Inflammatory macrophage (primary cell): ENCODE measurements around the gene LGR6.
"Not testable (repeated sequence)": the region's sequence is repeated elsewhere in the genome, so short reads cannot be mapped to it uniquely, and the experiment has no call there.

Experiments
- DNase-seq, 2 donors: peaks; one replicate each; pipeline ENCODE4 v3.0.0-alpha.2; 2020 to 2022

The LGR6 gene

GRCh38 chr1:202179828-202180750 lies 13.5 kb upstream of the LGR6 start:
- DNase-seq, result no peak

GRCh38 chr1:202180751-202181139 lies 12.9 kb upstream of the LGR6 start:
- not testable (repeated sequence) for DNase-seq

GRCh38 chr1:202181586-202181985 lies 12.0 kb upstream of the LGR6 start:
- DNase-seq, result no peak

- no peak for DNase-seq
Observed at GRCh38 chr1:202182040-202182877, 11.3 kb upstream of the LGR6 start.

GRCh38 chr1:202184750-202185460 lies 8.7 kb upstream of the LGR6 start:
- DNase-seq, result peak; percentile 80 to 85

DNA sequence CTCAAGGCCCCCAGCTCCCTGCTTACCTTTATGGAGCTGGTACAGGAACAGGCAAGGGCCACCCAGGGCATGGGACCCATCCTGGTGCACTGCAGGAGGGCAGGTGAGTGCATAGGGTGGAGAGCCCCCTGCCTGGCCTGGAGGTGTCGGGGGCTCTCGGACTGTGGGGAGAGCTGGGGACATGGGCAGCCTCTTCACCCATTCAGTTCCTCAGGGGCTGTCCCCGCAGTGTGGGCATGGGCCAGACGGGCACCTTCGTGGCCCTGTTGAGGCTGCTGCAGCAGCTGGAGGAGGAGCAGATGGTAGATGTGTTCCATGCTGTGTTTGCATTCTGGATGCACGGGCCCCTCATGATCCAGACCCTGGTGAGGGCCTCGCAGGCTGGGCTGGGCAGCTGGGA lies 7.3 kb upstream of the LGR6 start:
- no peak for DNase-seq

DNA sequence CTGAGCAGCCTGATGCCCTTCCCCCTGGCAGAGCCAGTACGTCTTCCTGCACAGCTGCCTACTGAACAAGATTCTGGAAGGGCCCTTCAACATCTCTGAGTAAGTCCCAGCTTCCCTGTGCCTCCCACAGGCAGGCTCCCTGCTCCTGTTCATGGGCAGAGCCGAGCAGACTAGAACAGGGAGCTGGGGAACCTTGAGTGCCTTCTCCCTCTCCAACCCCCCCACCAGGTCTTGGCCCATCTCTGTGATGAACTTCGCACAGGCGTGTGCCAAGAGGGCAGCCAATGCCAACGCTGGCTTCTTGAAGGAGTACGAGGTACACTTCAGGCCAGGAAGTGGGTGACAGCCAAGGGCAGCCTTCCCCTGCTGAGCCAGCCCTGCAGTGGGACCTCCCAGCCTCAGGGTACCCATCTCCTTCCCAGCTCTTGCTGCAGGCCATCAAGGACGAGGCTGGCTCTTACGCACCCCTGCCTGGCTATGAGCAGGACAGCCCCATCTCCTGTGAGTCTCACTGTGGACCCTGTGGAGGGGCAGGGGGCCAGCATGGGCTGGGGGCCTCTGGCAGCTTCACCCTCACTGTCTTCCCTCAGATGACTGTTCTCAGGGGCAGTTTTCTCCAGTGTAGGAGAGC lies 6.4 kb upstream of the LGR6 start:
- no peak for DNase-seq

- no peak for DNase-seq
Observed at GRCh38 chr1:202187697-202188407, 5.7 kb upstream of the LGR6 start.

GRCh38 chr1:202189001-202189790 lies 4.4 kb upstream of the LGR6 start:
- peak; percentile 57 to 73 for DNase-seq

GRCh38 chr1:202189918-202190715 lies 3.5 kb upstream of the LGR6 start:
- no peak for DNase-seq

- not testable (repeated sequence) for DNase-seq
Observed at GRCh38 chr1:202191391-202191790, 2.2 kb upstream of the LGR6 start.

DNA sequence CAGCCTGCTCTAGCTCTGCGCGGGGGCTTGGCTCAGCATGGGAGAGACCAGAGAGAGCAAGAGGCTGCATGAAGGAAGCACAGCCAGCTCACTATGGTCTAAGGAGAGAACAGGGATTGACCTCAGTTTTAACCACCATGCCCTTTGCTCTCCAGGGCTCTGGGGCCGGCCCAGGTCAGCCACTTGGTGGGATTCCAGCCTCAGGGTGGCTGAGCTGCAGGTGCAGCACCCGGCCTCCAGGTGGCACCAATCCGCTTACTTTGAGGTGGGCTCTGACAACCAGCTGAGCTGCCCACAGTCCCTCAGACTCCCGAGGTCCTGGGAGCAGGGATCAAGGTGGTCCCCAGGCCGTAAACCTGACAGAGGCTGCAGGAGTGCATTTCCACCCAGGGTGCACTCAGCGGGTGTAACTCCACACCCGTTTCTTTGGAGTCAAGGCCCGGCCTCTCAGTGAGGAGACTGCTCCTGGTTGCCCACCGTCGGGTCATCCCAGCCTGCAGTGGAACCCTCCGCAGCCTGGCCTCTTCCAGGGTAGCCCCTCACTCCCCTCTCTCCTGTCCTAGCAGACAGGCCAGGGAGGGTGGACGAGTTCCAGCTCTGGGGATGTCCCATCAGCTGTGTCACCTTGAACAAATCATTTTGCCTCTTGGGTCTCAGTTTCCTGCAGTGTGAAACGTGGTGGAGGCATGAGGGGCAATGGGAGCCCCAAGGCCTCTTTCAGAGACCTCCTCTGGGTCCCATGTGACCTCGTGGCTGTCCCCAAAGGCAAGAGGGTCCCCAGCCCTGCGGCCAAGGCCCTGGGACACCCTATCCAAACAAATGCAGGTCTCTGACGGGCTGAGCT lies 607 bp upstream of the LGR6 start:
- DNase-seq, result peak; percentile 43 to 54

DNA sequence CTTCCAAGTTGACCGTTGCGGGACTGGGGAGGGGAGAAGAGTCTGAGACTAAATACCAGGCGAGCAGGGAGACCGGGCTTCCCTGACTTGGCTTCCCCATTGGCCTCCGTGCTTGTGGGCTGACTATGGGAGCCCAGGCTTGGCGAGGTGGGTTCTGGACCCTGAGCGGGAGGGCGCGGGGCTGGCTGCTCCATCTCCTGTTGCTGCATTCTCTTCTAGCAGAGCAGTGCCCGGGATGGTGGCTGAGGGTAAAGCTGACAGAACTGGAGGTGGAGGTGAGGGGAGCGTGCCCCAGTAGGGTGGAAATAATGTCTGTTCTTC lies 689 bp downstream of the LGR6 start:
- DNase-seq, result no peak

DNA sequence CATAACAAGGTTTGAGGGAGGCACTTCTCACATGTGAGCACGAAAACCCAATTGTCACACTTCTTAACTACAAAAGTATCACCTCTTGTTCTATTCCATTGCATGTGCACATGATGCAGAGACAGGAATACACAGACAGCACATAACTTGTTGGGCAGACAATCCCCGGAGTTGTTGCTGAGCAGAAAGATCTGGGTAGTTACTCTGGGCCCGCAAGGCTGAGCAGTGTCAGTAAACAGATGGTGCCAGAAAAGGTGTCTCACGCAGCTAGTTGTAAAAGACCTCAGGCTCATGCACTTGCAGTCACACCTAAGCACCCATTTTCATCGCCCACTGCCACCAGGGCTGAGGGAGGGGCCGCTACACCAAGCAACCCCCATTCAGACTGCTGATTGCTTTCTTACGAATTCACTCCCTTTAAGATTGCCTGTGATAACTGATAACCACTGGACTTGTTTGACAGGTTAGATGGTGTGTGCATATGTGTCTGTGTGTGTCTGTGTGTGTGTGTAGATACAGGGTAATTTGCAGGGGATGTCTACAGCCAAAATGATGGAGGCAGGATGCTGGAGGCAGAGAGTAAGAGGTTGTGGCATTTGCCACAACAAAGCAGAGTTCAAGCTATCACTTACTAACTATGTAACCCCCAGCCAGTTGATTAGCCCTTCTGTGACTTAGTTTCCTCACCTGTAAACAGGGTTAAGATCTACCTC lies 4.2 kb downstream of the LGR6 start:
- no peak for DNase-seq

DNA sequence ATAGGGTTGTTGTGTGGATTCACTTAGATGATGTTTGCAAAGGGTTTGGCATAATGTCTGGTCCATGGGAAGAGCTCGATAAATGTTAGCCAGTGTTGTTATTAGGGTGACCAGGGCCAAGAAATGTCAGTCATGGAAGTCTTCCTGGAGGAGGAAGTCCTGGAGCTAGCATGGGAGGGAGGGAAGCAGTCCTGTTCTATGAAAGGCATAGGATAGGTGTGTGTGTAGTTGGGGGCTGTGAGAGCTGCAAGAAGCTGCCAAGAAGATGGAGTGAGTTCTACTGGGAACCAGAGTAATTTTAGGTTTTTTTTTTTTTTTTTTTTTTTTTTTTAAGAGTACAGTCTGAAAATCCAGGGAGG lies 4.7 kb downstream of the LGR6 start:
- DNase-seq, result no peak

GRCh38 chr1:202199040-202199889 lies 5.7 kb downstream of the LGR6 start:
- DNase-seq, result no peak

DNA sequence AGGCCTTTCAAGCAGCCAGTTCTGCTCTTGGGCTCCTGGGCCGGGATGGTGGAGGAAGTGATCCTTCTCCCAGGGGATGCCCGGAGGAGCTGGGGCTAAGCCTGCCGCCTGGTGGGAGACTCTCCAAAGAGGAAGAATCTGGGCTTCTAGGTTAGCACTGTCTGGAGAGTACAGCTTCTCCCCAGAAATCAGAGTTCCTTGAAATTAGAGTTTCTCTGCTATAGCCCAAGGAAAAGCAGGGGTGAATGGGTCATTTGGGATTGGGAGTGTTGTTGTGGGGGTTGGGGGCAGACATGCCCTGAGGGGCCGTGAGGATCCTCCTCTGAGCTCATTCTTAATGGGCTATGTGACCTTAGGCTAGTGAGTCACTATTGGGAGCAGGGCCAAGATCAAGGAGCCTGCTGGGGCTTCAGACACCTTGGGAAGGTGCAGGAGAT lies 6.5 kb downstream of the LGR6 start:
- DNase-seq, result no peak

GRCh38 chr1:202200669-202201068 lies 7.1 kb downstream of the LGR6 start:
- no peak for DNase-seq
